Measurements from ENCODE around the gene FMO3.

FMO3 gene

GRCh38 chr1:171158551-171158950 lies 67.8 kb downstream of the FMO3 start:
- Histone ChIP-seq H3K4me3 (IDR thresholded peaks at IDR 0.05; ENCODE audit: insufficient read depth, low read depth, low read length) (no peak overlapping the region), H3K9ac (no peak overlapping the region), H4K20me1 (ENCODE audit: insufficient read depth) (no peaks in the 10 kb centered on the region), H3K4me2 (no peak overlapping the region), H3K79me2 (ENCODE audit: insufficient read depth, low read depth) (no peaks in the 10 kb centered on the region), H3K36me3 (ENCODE audit: insufficient read depth) (no peaks in the 10 kb centered on the region), H3K4me1 (ENCODE audit: low read depth, poor library complexity, severe bottlenecking) (no peaks in the 10 kb centered on the region), H3K27ac (no peak overlapping the region), H2AFZ (ENCODE audit: low read depth) (no peak overlapping the region), H3K27me3 (ENCODE audit: insufficient read depth, low read depth) (no peaks in the 10 kb centered on the region)
- TF ChIP-seq CTCF (conservative IDR thresholded peaks at IDR 0.05; ENCODE audit: low read depth, low read length): no peak

DNA sequence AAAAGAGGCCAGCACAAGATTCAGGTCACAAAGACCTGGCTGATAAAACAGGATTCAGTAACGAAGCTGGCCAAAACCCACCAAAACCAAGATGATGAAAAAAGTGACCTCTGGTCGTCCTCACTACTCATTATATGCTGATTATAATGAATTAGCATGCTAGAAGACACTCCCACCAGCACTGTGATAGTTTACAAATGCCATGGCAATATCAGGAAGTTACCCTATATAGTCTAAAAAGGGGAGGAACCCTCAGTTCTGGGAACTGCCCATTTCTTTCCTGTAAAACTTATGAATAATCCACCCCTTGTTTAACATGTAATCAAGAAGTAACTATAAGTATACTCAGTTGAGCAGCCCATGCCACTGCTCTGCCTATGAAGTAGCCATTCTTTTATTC lies 68.4 kb downstream of the FMO3 start:
- H4K20me1 ChIP-seq (ENCODE audit: insufficient read depth): no peaks in the 10 kb centered on the region
- no peaks in the 10 kb centered on the region for H3K4me1 ChIP-seq (ENCODE audit: low read depth, poor library complexity, severe bottlenecking)
- H3K27ac ChIP-seq: no peak overlapping the region
- H3K4me3 ChIP-seq (IDR thresholded peaks at IDR 0.05; ENCODE audit: insufficient read depth, low read depth, low read length): no peak overlapping the region
- TF ChIP-seq CTCF (conservative IDR thresholded peaks at IDR 0.05; ENCODE audit: low read depth, low read length): no peak
- H3K36me3 ChIP-seq (ENCODE audit: insufficient read depth): no peaks in the 10 kb centered on the region
- H3K4me2 ChIP-seq: no peak overlapping the region
- no peak overlapping the region for H3K9ac ChIP-seq
- no peak overlapping the region for H2AFZ ChIP-seq (ENCODE audit: low read depth)
- no peaks in the 10 kb centered on the region for H3K79me2 ChIP-seq (ENCODE audit: insufficient read depth, low read depth)
- no peaks in the 10 kb centered on the region for H3K27me3 ChIP-seq (ENCODE audit: insufficient read depth, low read depth)

GRCh38 chr1:171160211-171160610 lies 69.5 kb downstream of the FMO3 start:
- H3K79me2 ChIP-seq (ENCODE audit: insufficient read depth, low read depth): no peaks in the 10 kb centered on the region
- no peaks in the 10 kb centered on the region for H3K4me1 ChIP-seq (ENCODE audit: low read depth, poor library complexity, severe bottlenecking)
- no peaks in the 10 kb centered on the region for H4K20me1 ChIP-seq (ENCODE audit: insufficient read depth)
- H2AFZ ChIP-seq (ENCODE audit: low read depth): no peak overlapping the region
- no peak overlapping the region for H3K4me2 ChIP-seq
- TF ChIP-seq CTCF (conservative IDR thresholded peaks at IDR 0.05; ENCODE audit: low read depth, low read length): no peak
- no peak overlapping the region for H3K27ac ChIP-seq
- no peak overlapping the region for H3K9ac ChIP-seq
- H3K27me3 ChIP-seq (ENCODE audit: insufficient read depth, low read depth): no peaks in the 10 kb centered on the region
- H3K36me3 ChIP-seq (ENCODE audit: insufficient read depth): no peaks in the 10 kb centered on the region
- no peak overlapping the region for H3K4me3 ChIP-seq (IDR thresholded peaks at IDR 0.05; ENCODE audit: insufficient read depth, low read depth, low read length)

GRCh38 chr1:171160639-171161354 lies 70.1 kb downstream of the FMO3 start:
- Histone ChIP-seq H3K27ac (no peak overlapping the region), H3K36me3 (ENCODE audit: insufficient read depth) (no peaks in the 10 kb centered on the region), H2AFZ (ENCODE audit: low read depth) (no peak overlapping the region), H3K79me2 (ENCODE audit: insufficient read depth, low read depth) (no peaks in the 10 kb centered on the region), H3K9ac (no peak overlapping the region), H4K20me1 (ENCODE audit: insufficient read depth) (no peaks in the 10 kb centered on the region), H3K27me3 (ENCODE audit: insufficient read depth, low read depth) (no peaks in the 10 kb centered on the region), H3K4me2 (no peak overlapping the region), H3K4me3 (IDR thresholded peaks at IDR 0.05; ENCODE audit: insufficient read depth, low read depth, low read length) (no peak overlapping the region), H3K4me1 (ENCODE audit: low read depth, poor library complexity, severe bottlenecking) (no peaks in the 10 kb centered on the region)
- TF ChIP-seq CTCF (conservative IDR thresholded peaks at IDR 0.05; ENCODE audit: low read depth, low read length): no peak
